GM18499 (cell line): ENCODE data around the gene C17orf78.
"Not testable (repeated sequence)": the region's sequence is repeated elsewhere in the genome, so short reads cannot be mapped to it uniquely, and the experiment has no call there.

Experiments used
- ATAC-seq: cut with Tn5 transposase; IDR thresholded peaks from one replicate; pipeline ENCODE4 v1.9.1; 2021; ENCODE audit warnings: moderate number of reproducible peaks; ENCODE audit not compliant: insufficient read depth, unreplicated experiment

The C17orf78 gene

DNA sequence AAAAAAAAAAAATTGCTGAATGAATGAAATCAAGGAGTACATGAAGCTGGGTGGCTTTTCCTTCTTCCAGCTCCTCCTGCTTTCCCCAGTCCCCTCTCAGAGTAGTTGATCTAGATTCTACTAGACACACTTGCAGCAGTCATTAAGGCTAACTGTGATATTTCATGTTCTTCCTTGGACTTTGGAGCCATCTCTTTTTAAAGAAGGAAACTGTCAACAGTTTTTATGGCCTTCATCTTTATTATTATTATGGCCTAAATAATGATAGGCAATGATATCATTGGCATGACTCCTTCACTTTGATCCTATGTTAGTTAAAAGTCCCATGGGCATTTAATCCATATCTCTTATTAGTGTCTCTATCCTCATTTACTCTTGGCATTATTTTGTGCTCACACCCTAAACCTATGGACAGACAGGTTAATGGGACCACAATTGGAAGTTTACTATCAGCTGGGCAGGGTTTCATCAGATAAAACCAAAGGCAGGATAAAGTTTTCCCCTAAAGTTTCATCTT, 9.7 kb downstream of the C17orf78 start:
- no peak for ATAC-seq

DNA sequence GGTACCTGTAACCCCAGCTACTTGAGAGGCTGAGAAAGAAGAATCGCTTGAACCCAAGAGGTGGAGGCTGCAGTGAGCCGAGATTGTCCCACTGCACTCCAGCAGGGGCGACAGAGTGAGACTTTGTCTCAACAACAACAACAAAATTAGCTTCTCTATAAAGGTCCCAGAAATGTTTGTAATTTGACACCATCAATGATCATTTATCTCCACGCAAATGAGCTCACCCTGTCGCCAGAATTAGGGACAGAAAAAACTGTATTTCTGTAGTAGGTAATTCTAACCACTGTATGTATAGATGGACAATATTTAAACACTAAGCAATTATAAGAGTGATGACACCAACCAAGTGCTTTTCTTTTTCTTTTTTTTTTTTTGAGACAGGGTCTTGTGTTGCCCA, 10.7 kb downstream of the C17orf78 start:
- ATAC-seq: no peak

DNA sequence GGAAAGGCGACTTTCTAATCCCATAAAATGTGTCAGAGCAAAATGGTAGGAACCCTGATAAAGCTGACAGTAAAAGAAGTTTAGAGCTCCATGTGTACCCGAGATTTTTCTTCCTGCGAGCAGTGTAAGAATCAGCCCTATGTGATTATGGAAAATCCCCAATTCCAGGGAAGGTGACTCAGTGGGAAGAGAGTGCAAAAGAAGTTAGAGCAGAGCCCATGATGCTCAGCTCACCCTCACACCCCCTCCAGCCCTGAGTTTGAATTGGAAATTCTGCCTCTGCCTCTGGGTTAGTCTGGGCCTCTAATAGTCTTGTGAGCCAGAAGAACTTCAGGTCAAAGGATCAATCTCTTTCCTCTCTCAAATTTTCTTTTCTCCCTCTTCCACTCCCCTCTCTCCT, 12.5 kb downstream of the C17orf78 start:
- no peak for ATAC-seq

DNA sequence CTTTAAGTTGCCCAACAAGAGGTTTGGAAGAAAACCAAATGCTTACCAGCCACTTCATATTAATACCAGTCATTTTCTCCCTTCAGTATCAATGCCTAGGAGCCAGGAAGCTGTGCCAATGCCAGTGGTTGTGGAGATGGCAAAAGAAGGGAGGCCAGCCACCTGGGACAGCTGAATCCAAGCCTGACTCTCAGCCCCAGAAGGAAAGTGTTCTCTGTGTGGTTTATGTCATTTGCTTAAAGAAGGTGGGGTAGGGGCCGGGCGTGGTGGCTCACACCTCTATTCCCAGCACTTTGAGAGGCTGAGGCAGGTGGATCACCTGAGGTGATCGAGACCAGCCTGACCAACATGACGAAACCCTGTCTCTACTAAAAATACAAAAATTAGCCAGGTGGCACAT, 13.4 kb downstream of the C17orf78 start:
- no peak for ATAC-seq

DNA sequence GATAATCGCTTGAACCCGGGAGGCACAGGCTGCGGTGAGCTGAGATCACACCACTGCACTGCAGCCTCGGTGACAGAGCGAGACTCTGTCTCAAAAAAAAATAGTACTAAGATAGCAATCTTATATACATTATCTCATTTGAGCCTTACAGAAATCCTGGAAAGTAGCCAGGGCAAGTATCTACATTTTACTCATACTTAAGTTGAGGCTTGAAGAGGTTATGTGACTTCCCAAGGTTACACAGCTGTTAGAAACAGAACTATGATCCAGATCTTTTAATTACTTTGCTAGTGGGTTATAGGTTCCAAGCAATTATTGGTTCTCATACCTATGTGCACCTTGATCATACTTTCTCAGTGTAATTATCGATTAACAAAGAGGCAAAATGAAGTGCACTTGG, 15.4 kb downstream of the C17orf78 start:
- no peak for ATAC-seq

DNA sequence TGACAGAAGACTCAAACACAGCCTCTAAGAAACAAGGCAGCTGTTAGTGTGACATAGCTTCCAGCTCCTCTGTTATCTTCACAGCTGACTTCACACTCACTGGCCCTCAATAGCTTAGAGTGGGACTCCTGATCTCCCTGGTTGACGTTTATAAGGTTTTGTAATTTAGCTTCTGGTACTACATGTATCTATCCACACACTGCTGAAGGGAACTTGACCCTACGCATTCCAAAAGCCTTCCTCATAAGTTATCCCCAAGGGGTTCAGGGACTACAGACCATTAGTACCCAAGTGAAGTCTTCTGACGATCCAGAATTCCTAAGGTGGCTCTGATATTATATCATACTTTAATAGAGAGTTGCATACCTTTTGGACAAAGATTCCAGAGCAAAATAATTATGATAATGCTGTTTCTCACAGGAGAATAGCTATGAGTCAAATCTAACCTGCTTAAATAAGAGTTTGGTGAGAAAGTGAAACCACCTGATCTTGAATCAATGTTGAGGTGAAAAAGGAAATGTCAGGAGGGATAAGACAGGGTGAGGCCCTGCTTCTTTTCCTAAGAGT, 16.3 kb downstream of the C17orf78 start:
- ATAC-seq: no peak

DNA sequence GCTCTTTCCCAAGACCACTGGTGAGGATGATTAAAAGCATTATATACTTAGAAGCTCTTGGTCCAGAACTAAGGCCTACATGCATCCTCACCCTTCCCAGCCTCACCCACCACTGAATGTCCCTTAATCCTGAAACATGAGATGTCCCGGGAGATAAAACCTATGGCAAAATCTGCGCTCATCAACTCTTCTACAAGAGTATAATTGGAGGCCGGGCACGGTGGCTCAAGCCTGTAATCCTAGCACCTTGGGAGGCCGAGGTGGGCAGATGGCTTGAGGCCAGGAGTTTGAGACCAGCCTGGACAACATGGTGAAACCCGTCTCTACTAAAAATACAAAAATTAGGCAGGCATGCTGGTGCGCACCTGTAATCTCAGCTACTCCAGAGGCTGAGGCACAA, 17.6 kb downstream of the C17orf78 start:
- no peak for ATAC-seq

DNA sequence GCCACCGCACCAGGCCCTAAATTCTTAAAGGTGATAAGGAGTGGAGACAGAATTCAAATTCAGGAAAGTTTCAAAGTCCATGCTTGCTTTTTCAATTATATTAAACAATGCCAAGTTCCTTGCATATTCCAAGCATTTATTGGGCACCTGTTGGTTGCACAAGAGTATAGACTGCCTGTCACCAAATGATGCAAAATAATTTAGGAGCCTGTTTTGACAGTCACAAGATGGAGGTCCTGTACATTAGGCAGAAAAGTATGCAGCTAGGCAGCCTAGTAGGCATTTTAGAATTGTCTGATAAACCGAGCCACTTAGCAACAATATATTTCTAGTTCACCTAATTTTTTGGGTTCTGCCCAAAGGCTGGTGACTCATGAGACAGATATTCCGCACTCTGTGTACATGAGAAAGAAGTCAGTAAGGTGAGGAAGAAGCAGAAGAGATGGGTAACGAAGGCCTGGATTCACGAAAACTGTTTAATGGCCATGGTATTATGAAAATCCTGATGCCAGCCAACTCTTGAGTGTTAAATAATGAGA, 23.5 kb downstream of the C17orf78 start:
- ATAC-seq: no peak

DNA sequence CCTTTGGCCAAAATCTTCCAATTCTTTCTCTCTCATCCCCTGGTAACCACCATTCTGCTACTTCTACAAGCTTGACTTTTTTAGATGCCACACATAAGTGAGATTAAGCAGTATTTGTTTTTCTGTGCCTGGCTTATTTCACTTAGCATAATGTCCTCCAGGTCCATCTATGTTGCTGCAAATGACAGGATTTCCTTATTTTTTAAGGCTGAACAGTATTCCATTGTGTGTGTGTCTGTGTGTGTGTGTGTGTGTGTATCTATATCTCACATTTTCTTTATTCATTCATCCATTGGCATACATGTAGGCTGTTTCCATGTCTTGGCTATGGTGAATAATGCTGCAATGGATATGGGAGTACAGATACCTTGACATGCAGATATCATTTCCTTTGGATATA, 24.7 kb downstream of the C17orf78 start:
- no peak for ATAC-seq

DNA sequence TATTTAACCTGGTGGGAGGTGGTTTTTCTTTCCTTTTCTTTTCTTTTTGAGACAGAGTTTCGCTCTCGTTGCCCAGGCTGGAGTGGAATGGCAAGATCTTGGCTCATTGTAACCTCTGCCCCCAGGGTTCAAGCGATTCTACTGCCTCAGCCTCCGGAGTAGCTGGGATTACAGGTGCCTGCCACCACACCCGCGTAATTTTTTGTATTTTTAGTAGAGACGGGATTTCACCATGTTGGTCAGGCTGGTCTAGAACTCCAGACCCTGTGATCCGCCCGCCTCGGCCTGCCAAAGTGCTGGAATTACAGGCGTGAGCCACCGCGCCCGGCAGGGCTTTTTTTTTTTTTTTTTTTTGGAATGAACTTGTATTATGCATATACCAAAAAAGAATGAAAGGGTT, 29.7 kb downstream of the C17orf78 start:
- not testable (repeated sequence) for ATAC-seq

DNA sequence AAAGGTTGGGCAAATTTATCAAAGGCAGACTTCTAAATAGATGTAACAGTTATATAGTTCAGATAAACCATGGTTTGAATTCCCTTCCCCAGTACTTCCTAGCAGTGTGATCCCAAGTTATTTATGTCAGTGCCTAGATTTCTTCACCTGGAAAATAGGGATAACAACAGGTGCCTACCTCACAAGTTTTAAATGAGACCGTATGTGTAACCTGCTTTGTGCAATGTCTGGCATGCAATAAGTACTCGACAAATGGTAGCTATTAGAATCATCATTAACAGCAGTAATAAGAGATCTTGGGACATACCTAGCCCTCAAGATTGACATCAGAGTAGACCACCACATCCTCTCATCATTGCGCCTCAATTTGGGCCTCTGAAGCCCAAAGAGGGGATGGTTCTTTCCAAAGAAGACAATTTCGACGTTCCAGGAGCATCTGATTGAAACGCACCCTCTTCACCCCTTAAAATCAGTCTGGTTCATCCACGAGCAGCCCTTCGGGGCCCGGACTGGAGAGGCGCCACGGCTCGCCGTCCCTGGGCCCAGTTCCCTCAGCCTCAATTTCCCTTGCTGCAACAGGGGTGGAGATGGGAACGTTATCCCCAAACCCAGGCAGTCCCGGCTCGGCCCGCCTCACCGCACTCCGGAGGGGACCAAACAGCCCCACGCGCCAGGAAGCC, 30.3 kb downstream of the C17orf78 start:
- no peak for ATAC-seq

DNA sequence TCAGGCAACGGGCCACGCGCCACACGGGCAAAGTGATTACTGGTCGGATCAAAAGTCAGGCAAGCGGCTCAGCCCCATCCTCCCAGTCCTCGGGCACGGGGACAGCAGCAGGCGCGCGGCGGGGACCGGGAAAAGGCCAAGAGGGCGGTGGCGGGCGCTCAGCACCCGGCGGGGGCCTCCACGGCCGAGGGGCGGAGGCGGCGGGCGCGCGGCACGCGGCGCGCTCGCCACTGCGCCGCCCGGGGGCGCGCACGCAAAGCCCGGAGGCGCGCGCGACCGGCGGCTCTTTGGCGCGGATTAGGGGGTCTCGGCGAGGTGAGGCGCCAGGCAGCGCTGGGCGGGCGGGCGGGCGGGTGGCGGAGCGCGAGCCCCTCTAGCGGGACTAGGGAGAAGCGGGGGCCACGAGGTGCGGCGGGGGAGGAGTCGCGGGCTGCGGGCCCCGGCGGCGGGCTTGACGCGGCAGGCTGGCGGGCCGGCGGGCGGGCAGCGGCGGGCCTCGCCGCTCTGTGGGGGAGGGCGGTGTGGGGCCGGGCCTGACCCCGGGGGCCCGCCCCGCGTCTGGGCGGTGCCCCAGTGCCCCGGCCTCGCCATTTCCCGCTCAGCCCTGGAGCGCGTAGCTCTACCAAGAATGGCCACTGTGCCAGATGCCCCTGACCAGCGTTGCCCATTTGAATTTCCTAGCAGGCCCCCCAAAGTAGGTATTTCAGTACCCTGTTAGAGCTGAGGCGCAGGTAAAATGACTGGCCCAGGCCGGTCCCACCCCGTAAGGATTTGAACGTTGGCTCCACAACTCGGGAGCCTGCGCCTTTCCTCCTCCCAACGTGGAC, 31.1 kb downstream of the C17orf78 start, which contains the start of the genes ACACA and TADA2A:
TSS of gene ACACA (minus strand) at position 202 of the 827 bp plus-strand sequence. CDS start 537 bp downstream, outside the sequence.
TSS of gene TADA2A (plus strand) at position 252 of the 827 bp plus-strand sequence. CDS start 4,480 bp downstream, outside the sequence.
- ATAC-seq: no peak

DNA sequence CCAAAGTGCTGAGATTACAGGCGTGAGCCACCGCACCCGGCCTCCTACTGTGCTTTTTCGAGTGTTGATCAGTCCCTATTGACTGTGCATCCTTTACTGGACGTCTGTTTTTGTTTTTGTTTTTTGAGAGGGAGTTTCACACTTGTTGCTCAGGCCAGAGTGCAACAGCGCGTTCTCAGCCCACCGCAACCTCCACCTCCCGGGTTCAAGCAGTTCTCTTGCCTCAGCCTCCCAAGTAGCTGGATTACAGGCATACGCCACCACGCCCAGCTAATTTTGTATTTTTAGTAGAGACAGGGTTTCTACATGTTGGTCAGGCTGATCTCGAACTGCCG, 32.3 kb downstream of the C17orf78 start:
- not testable (repeated sequence) for ATAC-seq

DNA sequence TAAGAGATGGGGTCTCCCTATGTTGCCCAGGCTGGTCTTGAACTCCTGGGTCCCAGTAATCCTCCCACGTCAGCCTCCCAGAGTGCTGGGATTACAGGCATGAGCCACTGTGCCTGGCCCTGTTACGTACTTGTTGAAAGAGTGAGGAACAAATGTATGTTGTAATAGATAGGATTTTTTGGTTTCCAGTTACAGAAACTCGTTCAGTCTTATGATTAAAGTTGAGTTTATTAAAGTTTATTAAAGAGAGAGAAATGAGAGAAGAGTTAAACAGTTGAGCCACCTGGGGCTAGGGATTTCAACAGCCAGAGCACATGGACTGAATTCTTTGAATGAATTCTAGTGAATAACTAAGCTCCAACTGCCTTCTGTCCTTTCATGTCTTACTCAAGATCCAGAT, 34.6 kb downstream of the C17orf78 start:
- no peak for ATAC-seq

DNA sequence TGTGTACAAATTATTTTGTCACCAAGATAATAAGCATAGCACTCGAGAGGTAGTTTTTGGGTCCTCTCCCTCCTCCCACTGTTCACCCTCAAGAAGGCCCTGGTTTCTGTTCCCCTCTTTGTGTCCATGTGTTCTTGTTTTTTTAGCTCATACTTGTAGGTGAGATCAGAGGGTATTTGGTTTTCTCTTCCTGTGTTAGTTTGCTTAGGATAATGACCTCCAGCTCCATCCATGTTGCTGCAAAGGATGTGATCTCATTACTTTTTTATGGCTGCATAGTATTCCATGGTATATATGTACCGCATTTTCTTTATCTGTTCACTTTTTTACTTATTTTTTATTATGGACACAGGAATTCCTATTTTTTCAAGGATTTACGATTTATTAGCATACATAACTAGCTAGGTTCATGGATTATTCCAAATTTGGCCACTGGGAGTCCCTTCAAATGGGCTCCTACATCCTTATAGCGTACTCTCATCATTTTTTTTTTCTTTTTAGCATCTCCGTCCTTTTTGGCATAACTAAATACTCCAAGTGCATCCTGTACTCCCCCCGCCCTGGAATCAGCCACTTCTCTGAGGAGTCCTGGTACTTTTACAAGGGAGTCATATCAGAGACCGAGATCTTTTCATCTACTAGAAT, 38.2 kb downstream of the C17orf78 start:
- ATAC-seq: no peak

DNA sequence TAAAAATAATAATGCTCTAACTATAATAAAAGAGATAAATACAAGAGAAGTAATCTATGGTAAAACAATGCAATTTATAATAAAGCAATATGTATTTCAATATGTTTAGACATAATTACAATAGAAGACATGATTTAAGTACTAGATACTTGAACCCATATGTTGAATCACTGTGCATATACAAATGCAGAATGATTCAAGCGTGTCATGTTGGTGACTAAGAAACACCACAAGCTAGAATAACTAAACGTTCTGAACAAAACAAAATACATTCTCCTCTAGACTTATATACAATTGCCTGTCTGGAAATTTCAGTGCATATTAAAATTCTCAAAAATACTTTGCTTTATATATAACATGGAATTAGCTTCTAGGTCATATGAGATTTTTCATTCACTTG, 42.1 kb downstream of the C17orf78 start:
- no peak for ATAC-seq

DNA sequence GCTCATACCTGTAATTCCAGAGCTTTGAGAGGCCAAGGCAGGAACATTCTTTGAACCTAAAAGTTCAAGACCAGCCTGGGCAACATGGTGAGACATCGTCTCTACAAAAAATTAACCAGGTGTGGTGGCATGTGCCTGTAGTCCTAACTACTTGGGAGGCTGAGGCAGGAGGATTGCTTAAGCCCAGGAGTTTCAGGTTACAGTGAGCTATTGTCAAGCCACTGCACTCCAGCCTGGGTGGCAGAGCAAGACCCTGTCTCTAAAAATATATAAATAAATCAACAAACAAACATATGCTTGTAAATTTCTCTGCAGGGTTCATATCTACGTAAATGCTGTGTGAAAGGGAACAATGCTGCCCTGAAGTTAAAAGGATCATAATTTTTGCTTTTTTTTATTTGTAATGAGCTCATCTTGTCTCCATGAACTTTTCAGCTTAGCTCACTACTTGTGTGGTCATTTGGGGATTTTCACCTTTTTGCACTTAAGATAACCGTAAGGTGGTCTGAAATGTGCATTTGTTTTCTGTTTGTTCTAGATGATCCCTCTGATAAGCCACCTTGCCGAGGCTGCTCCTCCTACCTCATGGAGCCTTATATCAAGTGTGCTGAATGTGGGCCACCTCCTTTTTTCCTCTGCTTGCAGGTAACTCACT, 47.3 kb downstream of the C17orf78 start:
- ATAC-seq: no peak

DNA sequence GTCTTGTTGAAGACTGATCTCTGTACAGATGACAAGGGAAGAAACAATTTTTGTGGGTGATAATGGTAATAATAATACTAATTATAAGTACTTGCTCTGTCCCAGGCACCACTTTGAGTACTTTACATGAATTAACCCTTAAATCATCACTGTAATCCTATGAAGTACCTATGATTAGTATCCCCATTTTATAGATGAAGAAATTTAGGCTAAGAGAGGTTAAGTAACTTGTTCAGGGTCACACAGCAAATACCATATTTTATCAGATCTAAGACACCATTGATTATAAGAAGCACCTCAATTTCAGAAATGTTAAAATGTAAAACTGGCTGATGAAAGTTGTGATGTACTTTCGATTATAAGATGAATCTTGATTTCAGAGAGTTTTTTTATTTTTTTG, 49.5 kb downstream of the C17orf78 start:
- no peak for ATAC-seq

DNA sequence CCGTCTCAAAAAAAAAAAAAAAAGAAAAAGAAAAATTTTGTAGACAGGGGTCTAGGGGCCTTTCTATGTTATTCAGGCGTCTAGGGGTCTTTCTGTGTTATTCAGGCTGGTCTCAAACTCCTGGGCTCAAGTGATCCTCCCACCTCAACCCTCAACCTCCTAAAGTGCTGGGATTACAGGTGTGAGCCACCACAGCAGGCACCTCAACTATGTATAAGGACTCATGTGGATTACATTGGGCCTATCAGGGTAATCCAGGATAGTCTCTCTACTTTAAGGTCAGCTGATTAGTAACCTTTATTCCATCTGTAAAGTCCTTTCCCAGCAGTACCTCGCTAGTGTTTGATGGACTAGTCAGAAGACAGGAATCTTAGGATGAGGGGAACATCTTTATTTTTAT, 53.3 kb downstream of the C17orf78 start:
- ATAC-seq: no peak

DNA sequence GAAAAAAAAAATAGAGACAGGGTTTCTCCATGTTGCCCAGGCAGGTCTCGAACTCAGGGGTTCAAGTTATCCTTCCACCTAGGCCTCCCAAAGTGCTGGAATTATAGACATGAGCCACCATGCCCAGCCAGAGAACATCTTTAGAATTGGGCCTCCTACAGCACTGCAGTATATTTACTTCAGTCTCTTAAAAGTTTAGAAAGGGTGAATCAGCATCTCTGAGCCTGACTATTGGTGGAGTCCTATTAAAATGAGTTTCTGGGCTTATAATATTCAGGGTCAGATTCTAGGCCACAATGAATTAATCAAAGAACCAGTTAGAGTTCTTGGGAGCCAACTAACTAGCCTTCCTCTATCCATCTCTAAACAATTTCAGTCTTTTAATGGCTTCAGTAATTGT, 53.7 kb downstream of the C17orf78 start:
- ATAC-seq: no peak
